Measurements from ENCODE around the gene CDC40.

- TF ChIP-seq CTCF (IDR thresholded peaks at IDR 0.05) (no peak), ZFX (IDR thresholded peaks at IDR 0.05; ENCODE audit: borderline replicate concordance) (no peak)
Measured at GRCh38 chr6:110137924-110138887, 42.0 kb upstream of the CDC40 start.

All from 22Rv1 (cell line).